SK-N-SH (cell line): Measurements from ENCODE around the gene P3H3. TPM values are rescaled to one million over a fixed set of nuclear protein-coding genes. Genes with fewer than 3 reads are reported as not detected.

Experiments used
- CTCF ChIA-PET: fragments of 300-600, 350-600 bp; formaldehyde crosslinking; extraction: SDS; loops from one replicate; lab custom pipeline; 2021; lab: Yijun Ruan, JAX
- POLR2A ChIA-PET: fragments of 350-600 bp; sonication (Branson Sonifier 250); formaldehyde crosslinking; extraction: SDS; loops from one replicate; lab custom pipeline; 2020; ENCODE audit warnings: antibody characterized with exemption, inconsistent platforms; lab: Yijun Ruan, JAX
- DNase-seq: peaks from one replicate; pipeline ENCODE4 v3.0.0; 2012
- H2AFZ ChIP-seq: fragments of 200-600 bp; sonication (generic); 2 replicates; pipeline ENCODE4 v1.8.1; 2016; ENCODE audit warnings: antibody characterized with exemption, mild to moderate bottlenecking, low read depth
- H3F3A ChIP-seq: fragments of 200-600 bp; sonication (generic); replicated peaks from 2 replicates; pipeline ENCODE3; 2016; ENCODE audit warnings: antibody characterized with exemption, mild to moderate bottlenecking; ENCODE audit not compliant: insufficient read depth
- H3K27ac ChIP-seq, 2 experiments: fragments of 200-500 bp in 1 of 2; fragments of 200-600 bp in 1 of 2; sonication (Bioruptor generic) in 1 of 2; sonication (generic), shearing (Covaris generic) in 1 of 2; 2 replicates each; pipeline versions ENCODE4 v1.5.1 to v1.6.1; 2014 to 2016; ENCODE audit warnings: low read depth in 2 of 2, inconsistent platforms in 1 of 2, low read length in 1 of 2, mild to moderate bottlenecking in 1 of 2, mixed read lengths in 1 of 2
- H3K27me3 ChIP-seq: fragments of 200-600 bp; sonication (generic), shearing (Covaris generic); 2 replicates; pipeline ENCODE4 v1.6.1; 2016; ENCODE audit warnings: mixed run types; ENCODE audit not compliant: insufficient read depth
- H3K36me3 ChIP-seq, 2 experiments: fragments of 200-500 bp in 1 of 2; fragments of 200-600 bp in 1 of 2; sonication (Bioruptor generic) in 1 of 2; sonication (generic) in 1 of 2; replicated peaks in 1 of 2; 2 replicates each; pipeline versions ENCODE3 to v1.5.1; 2014 to 2016; ENCODE audit warnings: low read length in 1 of 2, mild to moderate bottlenecking in 1 of 2; ENCODE audit not compliant: insufficient read depth in 2 of 2, control insufficient read depth in 1 of 2
- H3K4me1 ChIP-seq, 2 experiments: fragments of 200-500 bp in 1 of 2; fragments of 200-600 bp in 1 of 2; sonication (Bioruptor generic) in 1 of 2; sonication (generic), shearing (Covaris generic) in 1 of 2; 2 replicates each; pipeline versions ENCODE4 v1.5.1 to v1.6.1; 2014 to 2016; ENCODE audit warnings: low read depth in 1 of 2, low read length in 1 of 2, mixed run types in 1 of 2; ENCODE audit not compliant: insufficient read depth in 2 of 2, control insufficient read depth in 1 of 2
- H3K4me2 ChIP-seq: fragments of 200-600 bp; sonication (generic), shearing (Covaris generic); 2 replicates; pipeline ENCODE4 v1.6.1; 2017; ENCODE audit warnings: mixed run types
- H3K4me3 ChIP-seq, 2 experiments: fragments of 200-500 bp in 1 of 2; fragments of 200-600 bp in 1 of 2; sonication (Bioruptor generic) in 1 of 2; sonication (generic), shearing (Covaris generic) in 1 of 2; 2 replicates each; pipeline versions ENCODE4 v1.5.1 to v1.8.1; 2014 to 2016; ENCODE audit warnings: low read depth in 2 of 2, inconsistent platforms in 1 of 2, low read length in 1 of 2, mild to moderate bottlenecking in 1 of 2, mixed read lengths in 1 of 2, moderate library complexity in 1 of 2
- H3K79me2 ChIP-seq: fragments of 200-600 bp; sonication (generic); 2 replicates; pipeline ENCODE4 v1.8.1; 2017; ENCODE audit warnings: mild to moderate bottlenecking; ENCODE audit not compliant: insufficient read depth
- H3K9ac ChIP-seq: fragments of 200-600 bp; sonication (generic); 2 replicates; pipeline ENCODE4 v1.6.1; 2017; ENCODE audit warnings: mixed run types
- H3K9me2 ChIP-seq: fragments of 200-600 bp; sonication (generic); 2 replicates; pipeline ENCODE4 v1.6.1; 2017; ENCODE audit warnings: mixed run types
- H3K9me3 ChIP-seq: fragments of 200-600 bp; sonication (generic); 2 replicates; pipeline ENCODE4 v1.6.1; 2017; ENCODE audit warnings: mixed run types, mild to moderate bottlenecking, moderate library complexity
- H4K20me1 ChIP-seq: fragments of 200-600 bp; sonication (generic); 2 replicates; pipeline ENCODE4 v1.6.1; 2017; ENCODE audit warnings: mild to moderate bottlenecking, mixed run types; ENCODE audit not compliant: insufficient read depth
- ELF1 ChIP-seq: IDR thresholded peaks from 2 replicates; pipeline ENCODE4 v1.4.0; 2012
- EZH2phosphoT487 ChIP-seq: fragments of 200-600 bp; sonication (generic); IDR thresholded peaks from 2 replicates; pipeline ENCODE4 v1.6.1; 2017; ENCODE audit warnings: low read depth, mixed run types, mild to moderate bottlenecking, antibody characterized with exemption, moderate library complexity, borderline replicate concordance
- FOSL2 ChIP-seq: IDR thresholded peaks from 2 replicates; pipeline ENCODE4 v1.4.0; 2012; ENCODE audit warnings: low read depth, mild to moderate bottlenecking, moderate library complexity, borderline replicate concordance
- FOXM1 ChIP-seq: IDR thresholded peaks from 2 replicates; pipeline ENCODE4 v1.4.0; 2012; ENCODE audit warnings: low read depth, mild to moderate bottlenecking
- GABPA ChIP-seq: IDR thresholded peaks from 2 replicates; pipeline ENCODE4 v1.4.0; 2012; ENCODE audit warnings: low read depth, mild to moderate bottlenecking
- GATA2 ChIP-seq: sonication (generic); formaldehyde crosslinking; IDR thresholded peaks from 2 replicates; pipeline ENCODE4 v1.5.0; 2020; ENCODE audit warnings: mild to moderate bottlenecking, missing genetic modification reagents
- JUND ChIP-seq: IDR thresholded peaks from 2 replicates; pipeline ENCODE4 v1.4.0; 2012
- MEF2A ChIP-seq: IDR thresholded peaks from 2 replicates; pipeline ENCODE4 v1.4.0; 2012; ENCODE audit warnings: low read depth, borderline replicate concordance
- MXI1 ChIP-seq: IDR thresholded peaks from 2 replicates; pipeline ENCODE4 v1.6.1; 2012; ENCODE audit warnings: mild to moderate bottlenecking, low read depth, low read length, improper control_type of control experiment
- NFIC ChIP-seq: IDR thresholded peaks from 2 replicates; pipeline ENCODE4 v1.4.0; 2012; ENCODE audit warnings: borderline replicate concordance
- POLR2AphosphoS5 ChIP-seq: IDR thresholded peaks from 2 replicates; pipeline ENCODE4 v1.6.1; 2012; ENCODE audit warnings: low read depth, low read length
- RAD21 ChIP-seq: IDR thresholded peaks from 2 replicates; pipeline ENCODE4 v1.6.1; 2012; ENCODE audit warnings: mild to moderate bottlenecking, low read length
- RCOR1 ChIP-seq: fragments of 150-350 bp; IDR thresholded peaks from 2 replicates; pipeline ENCODE4 v1.6.1; 2017; ENCODE audit warnings: antibody characterized with exemption, low read length
- RXRA ChIP-seq: IDR thresholded peaks from 2 replicates; pipeline ENCODE4 v1.4.0; 2012; ENCODE audit warnings: low read depth, mild to moderate bottlenecking, borderline replicate concordance
- TCF12 ChIP-seq: IDR thresholded peaks from 2 replicates; pipeline ENCODE4 v1.4.0; 2012
- YY1 ChIP-seq: IDR thresholded peaks from 2 replicates; pipeline ENCODE4 v1.4.0; 2012; ENCODE audit warnings: low read depth, mild to moderate bottlenecking
- WGBS: methylation state at CpG from one replicate; pipeline ENCODE4 v1.1.6; 2017; ENCODE audit warnings: low lambda C conversion rate; 5-methylcytosine and 5-hydroxymethylcytosine counted together
- polyA plus RNA-seq, 3 experiments: library from polyadenylated mRNA; depleted of rRNA; stranded (reverse); fragments of >200 nt; gene quantifications; 2 replicates each; pipeline ENCODE4 v1.2.3, GENCODE V29; 2012
- TF ChIP-seq, protein P1 (sequence below): fragments of 200-600 bp; sonication (generic); IDR thresholded peaks from 2 replicates; pipeline ENCODE4 v1.6.1; 2017; ENCODE audit warnings: antibody characterized with exemption, mild to moderate bottlenecking, moderate library complexity
- TF ChIP-seq, protein P2 (sequence below): IDR thresholded peaks from 2 replicates; pipeline ENCODE4 v1.4.0; 2012; ENCODE audit warnings: low read depth
- TF ChIP-seq, protein P3 (sequence below): IDR thresholded peaks from 2 replicates; pipeline ENCODE4 v1.4.0; 2012; ENCODE audit warnings: low read depth, borderline replicate concordance
- TF ChIP-seq, protein P4 (sequence below): fragments of 150-350 bp; IDR thresholded peaks from 2 replicates; pipeline ENCODE4 v1.6.1; 2017; ENCODE audit warnings: antibody characterized with exemption, low read length, low read depth, borderline replicate concordance

Gene P3H3
- polyA plus RNA-seq, 1 of the 3 experiments (the other 2 are of a cell fraction) = 74.6 TPM

DNA sequence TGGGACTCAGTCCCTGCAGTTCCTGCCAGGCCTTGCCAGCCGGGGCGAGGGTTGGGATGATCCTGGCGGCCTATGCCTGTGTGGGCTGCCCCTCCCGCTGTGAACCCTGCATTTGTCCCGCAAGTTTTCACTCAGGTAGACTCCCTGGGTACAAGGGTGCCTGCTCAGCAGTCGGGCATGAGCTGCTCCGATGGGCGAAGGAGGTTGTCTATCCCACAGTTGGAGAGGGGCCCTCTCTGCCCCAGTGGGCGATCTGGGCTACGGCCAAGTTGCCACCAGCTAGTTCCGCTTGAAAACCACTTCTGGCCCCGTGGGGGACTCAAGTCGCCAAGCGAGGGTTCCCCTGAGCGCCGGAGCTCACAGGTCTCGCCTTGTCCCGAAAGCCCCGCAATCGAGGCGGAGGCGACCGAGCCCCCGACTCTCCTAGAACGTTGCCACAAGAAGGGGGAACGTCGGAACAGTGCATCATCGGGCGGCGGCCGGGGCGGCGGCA is 38.8 kb downstream of the P3H3 start:
- H3K79me2 ChIP-seq = peaks cover 46% of the 10 kb centered on the region
- H3K9me2 ChIP-seq = no peaks in the 10 kb centered on the region
- peaks cover 33 to 38% of the 10 kb centered on the region in 2 experiments for H3K4me1 ChIP-seq
- CTCF ChIA-PET = interaction anchor here (0.8 to 10.9 kb wide), 12 partner anchors 12 to 114 kb away, joined by 3 to 164 read pairs (median 4); partner anchors contain the start of genes C12orf57, CDCA3, MLF2 and P3H3
- no peak for DNase-seq
- H3K9me3 ChIP-seq = no peaks in the 10 kb centered on the region
- peaks cover 31% of the 10 kb centered on the region for H3F3A ChIP-seq
- H3K4me3 ChIP-seq = peak overlapping the region; percentile 51 to 91
- 14% methylated on average over 13 of the region's 33 CpGs for WGBS
- peak overlapping the region; percentile 99 for H3K4me2 ChIP-seq
- H2AFZ ChIP-seq = peak overlapping the region; percentile 57
- peaks cover 41% of the 10 kb centered on the region for H4K20me1 ChIP-seq
- TF ChIP-seq, protein P1, sequence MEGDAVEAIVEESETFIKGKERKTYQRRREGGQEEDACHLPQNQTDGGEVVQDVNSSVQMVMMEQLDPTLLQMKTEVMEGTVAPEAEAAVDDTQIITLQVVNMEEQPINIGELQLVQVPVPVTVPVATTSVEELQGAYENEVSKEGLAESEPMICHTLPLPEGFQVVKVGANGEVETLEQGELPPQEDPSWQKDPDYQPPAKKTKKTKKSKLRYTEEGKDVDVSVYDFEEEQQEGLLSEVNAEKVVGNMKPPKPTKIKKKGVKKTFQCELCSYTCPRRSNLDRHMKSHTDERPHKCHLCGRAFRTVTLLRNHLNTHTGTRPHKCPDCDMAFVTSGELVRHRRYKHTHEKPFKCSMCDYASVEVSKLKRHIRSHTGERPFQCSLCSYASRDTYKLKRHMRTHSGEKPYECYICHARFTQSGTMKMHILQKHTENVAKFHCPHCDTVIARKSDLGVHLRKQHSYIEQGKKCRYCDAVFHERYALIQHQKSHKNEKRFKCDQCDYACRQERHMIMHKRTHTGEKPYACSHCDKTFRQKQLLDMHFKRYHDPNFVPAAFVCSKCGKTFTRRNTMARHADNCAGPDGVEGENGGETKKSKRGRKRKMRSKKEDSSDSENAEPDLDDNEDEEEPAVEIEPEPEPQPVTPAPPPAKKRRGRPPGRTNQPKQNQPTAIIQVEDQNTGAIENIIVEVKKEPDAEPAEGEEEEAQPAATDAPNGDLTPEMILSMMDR = no peak
- 0 out of 2 replicates have a peak, but pooled peaks have one; percentile 11 for TF ChIP-seq ELF1
- TF ChIP-seq NFIC = 0 out of 2 replicates have a peak, but pooled peaks have one; percentile 24
- POLR2A ChIA-PET = interaction anchor here (0.5 to 5.9 kb wide), 7 partner anchors 12 to 1849 kb away, joined by 3 to 57 read pairs (median 4); partner anchors contain the start of genes CDCA3, GPR162, MLF2 and USP5
- H3K27me3 ChIP-seq = no peaks in the 10 kb centered on the region
- H3K9ac ChIP-seq = peak overlapping the region; percentile 63
- peaks cover 24 to 50% of the 10 kb centered on the region in 2 experiments for H3K36me3 ChIP-seq
- H3K27ac ChIP-seq = peak overlapping the region; percentile 51 to 79

DNA sequence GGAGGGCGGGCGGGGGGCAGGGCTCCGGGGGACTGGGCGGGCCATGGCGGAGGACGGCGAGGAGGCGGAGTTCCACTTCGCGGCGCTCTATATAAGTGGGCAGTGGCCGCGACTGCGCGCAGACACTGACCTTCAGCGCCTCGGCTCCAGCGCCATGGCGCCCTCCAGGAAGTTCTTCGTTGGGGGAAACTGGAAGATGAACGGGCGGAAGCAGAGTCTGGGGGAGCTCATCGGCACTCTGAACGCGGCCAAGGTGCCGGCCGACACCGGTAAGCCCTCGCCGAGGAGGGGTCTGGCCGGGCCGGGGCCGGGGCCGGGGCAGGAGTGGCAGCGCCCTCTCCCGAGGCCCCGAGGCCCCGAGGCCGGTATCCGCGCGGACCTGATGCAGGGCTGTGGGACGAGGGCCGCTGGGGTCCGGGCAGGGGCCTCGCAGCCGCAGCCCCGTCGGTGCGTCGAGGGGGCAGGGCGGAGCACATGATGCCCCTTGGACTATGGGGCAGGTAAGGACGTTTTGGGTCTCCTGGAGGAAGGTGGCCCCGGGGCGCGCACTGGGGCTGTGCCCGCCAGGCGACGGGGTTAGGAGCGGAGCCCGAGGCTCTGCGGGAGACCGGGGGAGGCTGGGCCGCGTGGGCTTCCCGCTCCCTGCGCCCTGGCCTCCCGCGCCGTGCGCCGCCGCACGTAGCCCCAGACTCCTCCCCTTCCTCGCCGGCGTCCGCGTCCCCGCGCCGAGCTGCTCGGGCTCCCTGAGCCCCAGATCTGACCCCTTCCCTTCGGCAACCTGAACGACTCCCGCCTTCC is 39.4 kb downstream of the P3H3 start, which contains the start of gene TPI1:
Gene TPI1 (plus strand): TSS at position 119 of the 798 bp plus-strand sequence. CDS start 36 bp downstream, at position 155.
- Histone ChIP-seq H3K4me1 (peaks cover 33 to 42% of the 10 kb centered on the region in 2 experiments), H3K9me3 (no peaks in the 10 kb centered on the region), H3K9ac (peak within 1 kb of the TSS; percentile 100), H3K36me3 (peaks cover 17 to 46% of the 10 kb centered on the region in 2 experiments), H3K4me3 (peak within 1 kb of the TSS; percentile 91 to 99), H3F3A (peaks cover 31% of the 10 kb centered on the region), H3K27me3 (no peaks in the 10 kb centered on the region), H2AFZ (peak within 1 kb of the TSS; percentile 57), H3K27ac (peak within 1 kb of the TSS; percentile 84 to 95), H3K79me2 (peaks cover 51% of the 10 kb centered on the region), H3K4me2 (peak within 1 kb of the TSS; percentile 99), H3K9me2 (no peaks in the 10 kb centered on the region), H4K20me1 (peaks cover 44% of the 10 kb centered on the region)
- CTCF ChIA-PET = interaction anchor here (0.7 to 10.9 kb wide), 14 partner anchors 11 to 304 kb away, joined by 3 to 164 read pairs (median 12); partner anchors contain the start of genes CDCA3, MLF2, P3H3 and PTMS
- WGBS = 0% methylated on average over 15 of the region's 86 CpGs
- DNase-seq = peak; percentile 98
- POLR2A ChIA-PET = interaction anchor here (0.7 to 5.9 kb wide), 14 partner anchors 8 to 178 kb away, joined by 3 to 57 read pairs (median 4); partner anchors contain the start of genes C12orf57, CDCA3, ENO2 and GPR162
- TF ChIP-seq MXI1 (no peak; the same call in 1 of the 2 replicates), FOSL2 (no peak), GABPA (no peak), RXRA (no peak; the same call in 1 of the 2 replicates), POLR2AphosphoS5 (peak; percentile 99), ELF1 (0 out of 2 replicates have a peak, but pooled peaks have one; percentile 4), GATA2 (CRISPR knock-in tag) (no peak), TCF12 (no peak), RCOR1 (no peak), EZH2phosphoT487 (no peak), FOXM1 (no peak), MEF2A (no peak), JUND (no peak), YY1 (peak; percentile 79), RAD21 (no peak), NFIC (no peak)
- TF ChIP-seq, protein P2, sequence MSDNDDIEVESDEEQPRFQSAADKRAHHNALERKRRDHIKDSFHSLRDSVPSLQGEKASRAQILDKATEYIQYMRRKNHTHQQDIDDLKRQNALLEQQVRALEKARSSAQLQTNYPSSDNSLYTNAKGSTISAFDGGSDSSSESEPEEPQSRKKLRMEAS = no peak
- TF ChIP-seq, protein P3, sequence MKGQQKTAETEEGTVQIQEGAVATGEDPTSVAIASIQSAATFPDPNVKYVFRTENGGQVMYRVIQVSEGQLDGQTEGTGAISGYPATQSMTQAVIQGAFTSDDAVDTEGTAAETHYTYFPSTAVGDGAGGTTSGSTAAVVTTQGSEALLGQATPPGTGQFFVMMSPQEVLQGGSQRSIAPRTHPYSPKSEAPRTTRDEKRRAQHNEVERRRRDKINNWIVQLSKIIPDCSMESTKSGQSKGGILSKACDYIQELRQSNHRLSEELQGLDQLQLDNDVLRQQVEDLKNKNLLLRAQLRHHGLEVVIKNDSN = no peak
- TF ChIP-seq, protein P4, sequence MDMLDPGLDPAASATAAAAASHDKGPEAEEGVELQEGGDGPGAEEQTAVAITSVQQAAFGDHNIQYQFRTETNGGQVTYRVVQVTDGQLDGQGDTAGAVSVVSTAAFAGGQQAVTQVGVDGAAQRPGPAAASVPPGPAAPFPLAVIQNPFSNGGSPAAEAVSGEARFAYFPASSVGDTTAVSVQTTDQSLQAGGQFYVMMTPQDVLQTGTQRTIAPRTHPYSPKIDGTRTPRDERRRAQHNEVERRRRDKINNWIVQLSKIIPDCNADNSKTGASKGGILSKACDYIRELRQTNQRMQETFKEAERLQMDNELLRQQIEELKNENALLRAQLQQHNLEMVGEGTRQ = no peak
